ENCODE measurements around the gene HDAC7. TPM values are rescaled to one million over a fixed set of nuclear protein-coding genes. Genes with fewer than 3 reads are reported as not detected.
A peak's percentile ranks its signal among the peaks of the same experiment; 100 is the strongest.

Gene HDAC7
- total RNA-seq, 5 donors from 2014 or later (not counting 1 experiment from before 2014, with no cell fraction given): 142 to 192 (median 165) TPM

- H3K9me3 Mint-ChIP-seq: no peaks in the 10 kb centered on the region
- H3K36me3 Mint-ChIP-seq: no peaks in the 10 kb centered on the region
- Histone ChIP-seq H3K4me3 (ENCODE audit: control insufficient read depth in 1 of 2, extremely low read depth in 1 of 2, low read length in 1 of 2) (no peak overlapping the region), H3K36me3 (ENCODE audit: control insufficient read depth in 2 of 2, extremely low read depth in 1 of 2, insufficient read depth in 1 of 2, low read length in 1 of 2) (no peaks in the 10 kb centered on the region), H3K27ac (ENCODE audit: low read length) (peak overlapping the region; percentile 75), H3K4me1 (ENCODE audit: control insufficient read depth in 1 of 2, extremely low read depth in 1 of 2, insufficient read depth in 2 of 2, low read length in 2 of 2) (peaks cover 70 to 92% of the 10 kb centered on the region in 2 experiments), H3K9me3 (no peaks in the 10 kb centered on the region), H3K27me3 (replicated peaks in 1 of 2; ENCODE audit: control insufficient read depth in 2 of 2, extremely low read depth in 1 of 2, insufficient read depth in 2 of 2, low read length in 1 of 2) (no peaks in the 10 kb centered on the region)
- CTCF ChIA-PET: interaction anchor here (0.6 to 0.9 kb wide), 2 partner anchors 14 to 20 kb away, joined by 3 to 4 read pairs; no protein-coding TSS in a partner anchor
- no peak for DNase-seq
- POLR2A ChIA-PET: no interaction called here
- peak overlapping the region in 1 of 3 donors; percentile 59 for H3K4me3 Mint-ChIP-seq
- peak overlapping the region; percentile 98 to 99 for H3K27ac Mint-ChIP-seq
- 89% methylated on average over 5 of the region's 6 CpGs for WGBS (ENCODE audit: insufficient coverage)
- no peak for ATAC-seq (replicated peaks in 1 of 4)
- peaks cover 90 to 92% (median 90%) of the 10 kb centered on the region in 3 donors for H3K4me1 Mint-ChIP-seq
- no peaks in the 10 kb centered on the region for H3K27me3 Mint-ChIP-seq
Observed at GRCh38 chr12:47825173-47825639, 5.5 kb upstream of the HDAC7 start.

- ChIA-PET POLR2A (interaction anchor here in 1 of 2 donors (0.6 to 1.0 kb wide), 2 partner anchors 8 to 1062 kb away, joined by 5 read pairs; no protein-coding TSS in a partner anchor), CTCF (interaction anchor here (0.8 to 1.3 kb wide), 6 partner anchors 9 to 16 kb away, joined by 3 to 6 read pairs (median 4); no protein-coding TSS in a partner anchor)
- Histone ChIP-seq H3K9me3 (no peaks in the 10 kb centered on the region), H3K27me3 (replicated peaks in 1 of 2; ENCODE audit: control insufficient read depth in 2 of 2, extremely low read depth in 1 of 2, insufficient read depth in 2 of 2, low read length in 1 of 2) (no peaks in the 10 kb centered on the region), H3K27ac (ENCODE audit: low read length) (peak overlapping the region; percentile 75), H3K4me1 (ENCODE audit: control insufficient read depth in 1 of 2, extremely low read depth in 1 of 2, insufficient read depth in 2 of 2, low read length in 2 of 2) (peaks cover 65 to 89% of the 10 kb centered on the region in 2 experiments), H3K4me3 (ENCODE audit: control insufficient read depth in 1 of 2, extremely low read depth in 1 of 2, low read length in 1 of 2) (no peak overlapping the region), H3K36me3 (ENCODE audit: control insufficient read depth in 2 of 2, extremely low read depth in 1 of 2, insufficient read depth in 1 of 2, low read length in 1 of 2) (no peaks in the 10 kb centered on the region)
- no peaks in the 10 kb centered on the region for H3K27me3 Mint-ChIP-seq
- no peaks in the 10 kb centered on the region for H3K9me3 Mint-ChIP-seq
- ATAC-seq (replicated peaks in 1 of 4) (peak in 2 of 4 experiments; percentile 2 to 3), DNase-seq (no peak)
- no CpG with 5 or more reads among the region's 3 CpGs for WGBS (ENCODE audit: insufficient coverage)
- no peaks in the 10 kb centered on the region for H3K36me3 Mint-ChIP-seq
- H3K4me1 Mint-ChIP-seq: peaks cover 90 to 92% (median 90%) of the 10 kb centered on the region in 3 donors
- peak overlapping the region; percentile 98 to 99 for H3K27ac Mint-ChIP-seq
- H3K4me3 Mint-ChIP-seq: peak overlapping the region; percentile 38 to 60 (median 59)
Observed at GRCh38 chr12:47824635-47825034, 4.9 kb upstream of the HDAC7 start.

GRCh38 chr12:47824198-47824597 is 4.5 kb upstream of the HDAC7 start:
- Histone ChIP-seq H3K27me3 (replicated peaks in 1 of 2; ENCODE audit: control insufficient read depth in 2 of 2, extremely low read depth in 1 of 2, insufficient read depth in 2 of 2, low read length in 1 of 2) (no peaks in the 10 kb centered on the region), H3K27ac (ENCODE audit: low read length) (peak overlapping the region; percentile 75), H3K4me3 (ENCODE audit: control insufficient read depth in 1 of 2, extremely low read depth in 1 of 2, low read length in 1 of 2) (no peak overlapping the region), H3K4me1 (ENCODE audit: control insufficient read depth in 1 of 2, extremely low read depth in 1 of 2, insufficient read depth in 2 of 2, low read length in 2 of 2) (peaks cover 61 to 85% of the 10 kb centered on the region in 2 experiments), H3K9me3 (no peaks in the 10 kb centered on the region), H3K36me3 (ENCODE audit: control insufficient read depth in 2 of 2, extremely low read depth in 1 of 2, insufficient read depth in 1 of 2, low read length in 1 of 2) (no peaks in the 10 kb centered on the region)
- WGBS (ENCODE audit: insufficient coverage): 5% methylated on average over 2 of the region's 2 CpGs
- Mint-ChIP-seq H3K4me3 (peak overlapping the region; percentile 40 to 60 (median 59)), H3K27ac (peak overlapping the region; percentile 98 to 99), H3K4me1 (peaks cover 86 to 88% (median 86%) of the 10 kb centered on the region in 3 donors), H3K27me3 (no peaks in the 10 kb centered on the region), H3K9me3 (no peaks in the 10 kb centered on the region), H3K36me3 (no peaks in the 10 kb centered on the region)
- CTCF ChIA-PET: interaction anchor here (0.8 to 1.3 kb wide), 5 partner anchors 9 to 16 kb away, joined by 3 to 6 read pairs (median 4); no protein-coding TSS in a partner anchor
- ATAC-seq (replicated peaks in 1 of 4): peak; percentile 43 to 72 (median 56)
- POLR2A ChIA-PET: interaction anchor here in 1 of 2 donors (0.6 to 1.0 kb wide), 2 partner anchors 9 to 1063 kb away, joined by 5 read pairs; no protein-coding TSS in a partner anchor
- DNase-seq: peak in 26 of 35 experiments; percentile 27 to 75 (median 46)

GRCh38 chr12:47823422-47824086 is 3.9 kb upstream of the HDAC7 start:
- no peaks in the 10 kb centered on the region for H3K27me3 Mint-ChIP-seq
- H3K4me3 ChIP-seq (ENCODE audit: control insufficient read depth in 1 of 2, extremely low read depth in 1 of 2, low read length in 1 of 2): peak overlapping the region in 1 of 2 donors; percentile 25
- no peak for ATAC-seq (replicated peaks in 1 of 4)
- ChIA-PET CTCF (interaction anchor here (1.1 to 1.3 kb wide), 3 partner anchors 10 to 15 kb away, joined by 3 to 5 read pairs (median 4); no protein-coding TSS in a partner anchor), POLR2A (no interaction called here)
- H3K27me3 ChIP-seq (replicated peaks in 1 of 2; ENCODE audit: control insufficient read depth in 2 of 2, extremely low read depth in 1 of 2, insufficient read depth in 2 of 2, low read length in 1 of 2): no peaks in the 10 kb centered on the region
- peak overlapping the region; percentile 98 to 99 for H3K27ac Mint-ChIP-seq
- no peaks in the 10 kb centered on the region for H3K9me3 Mint-ChIP-seq
- H3K27ac ChIP-seq (ENCODE audit: low read length): peak overlapping the region; percentile 75
- no peaks in the 10 kb centered on the region for H3K9me3 ChIP-seq
- WGBS (ENCODE audit: insufficient coverage): 100% methylated on average over 2 of the region's 5 CpGs
- H3K4me3 Mint-ChIP-seq: peak overlapping the region in 2 of 3 donors; percentile 59 to 60
- peaks cover 80 to 82% (median 81%) of the 10 kb centered on the region in 3 donors for H3K4me1 Mint-ChIP-seq
- no peaks in the 10 kb centered on the region for H3K36me3 Mint-ChIP-seq
- no peak for DNase-seq
- no peaks in the 10 kb centered on the region for H3K36me3 ChIP-seq (ENCODE audit: control insufficient read depth in 2 of 2, extremely low read depth in 1 of 2, insufficient read depth in 1 of 2, low read length in 1 of 2)
- peaks cover 57 to 83% of the 10 kb centered on the region in 2 experiments for H3K4me1 ChIP-seq (ENCODE audit: control insufficient read depth in 1 of 2, extremely low read depth in 1 of 2, insufficient read depth in 2 of 2, low read length in 2 of 2)

- H3K4me3 ChIP-seq (ENCODE audit: control insufficient read depth in 1 of 2, extremely low read depth in 1 of 2, low read length in 1 of 2): no peak overlapping the region
- Mint-ChIP-seq H3K36me3 (no peaks in the 10 kb centered on the region), H3K27me3 (no peaks in the 10 kb centered on the region), H3K27ac (peak overlapping the region; percentile 98 to 99), H3K9me3 (no peaks in the 10 kb centered on the region), H3K4me1 (peaks cover 80 to 82% (median 81%) of the 10 kb centered on the region in 3 donors), H3K4me3 (peak overlapping the region in 1 of 3 donors; percentile 59)
- peak overlapping the region; percentile 75 for H3K27ac ChIP-seq (ENCODE audit: low read length)
- no peaks in the 10 kb centered on the region for H3K27me3 ChIP-seq (replicated peaks in 1 of 2; ENCODE audit: control insufficient read depth in 2 of 2, extremely low read depth in 1 of 2, insufficient read depth in 2 of 2, low read length in 1 of 2)
- H3K36me3 ChIP-seq (ENCODE audit: control insufficient read depth in 2 of 2, extremely low read depth in 1 of 2, insufficient read depth in 1 of 2, low read length in 1 of 2): no peaks in the 10 kb centered on the region
- peaks cover 56 to 83% of the 10 kb centered on the region in 2 experiments for H3K4me1 ChIP-seq (ENCODE audit: control insufficient read depth in 1 of 2, extremely low read depth in 1 of 2, insufficient read depth in 2 of 2, low read length in 2 of 2)
- ChIA-PET CTCF (interaction anchor here (0.5 to 1.2 kb wide), 4 partner anchors 11 to 15 kb away, joined by 3 to 5 read pairs (median 3); no protein-coding TSS in a partner anchor), POLR2A (interaction anchor here (0.6 to 0.7 kb wide), 2 partner anchors 11 to 22 kb away, joined by 3 read pairs; no protein-coding TSS in a partner anchor)
- no peak for DNase-seq
- no peaks in the 10 kb centered on the region for H3K9me3 ChIP-seq
- 100% methylated on average over 1 of the region's 3 CpGs for WGBS (ENCODE audit: insufficient coverage)
- no peak for ATAC-seq (replicated peaks in 1 of 4)
Observed at GRCh38 chr12:47822863-47823262, 3.2 kb upstream of the HDAC7 start.

GRCh38 chr12:47822401-47822800 is 2.7 kb upstream of the HDAC7 start:
- 60% methylated on average over 1 of the region's 2 CpGs for WGBS (ENCODE audit: insufficient coverage)
- peak overlapping the region; percentile 75 for H3K27ac ChIP-seq (ENCODE audit: low read length)
- H3K4me1 Mint-ChIP-seq: peaks cover 84 to 85% (median 85%) of the 10 kb centered on the region in 3 donors

More at GRCh38 chr12:47822401-47822800, 2.7 kb upstream of the HDAC7 start:
- H3K27me3 ChIP-seq (replicated peaks in 1 of 2; ENCODE audit: control insufficient read depth in 2 of 2, extremely low read depth in 1 of 2, insufficient read depth in 2 of 2, low read length in 1 of 2): no peaks in the 10 kb centered on the region
- H3K9me3 ChIP-seq: no peaks in the 10 kb centered on the region
- Mint-ChIP-seq H3K27ac (peak overlapping the region; percentile 98 to 99), H3K9me3 (no peaks in the 10 kb centered on the region), H3K36me3 (no peaks in the 10 kb centered on the region), H3K4me3 (no peak overlapping the region), H3K27me3 (no peaks in the 10 kb centered on the region)
- H3K4me3 ChIP-seq (ENCODE audit: control insufficient read depth in 1 of 2, extremely low read depth in 1 of 2, low read length in 1 of 2): no peak overlapping the region
- no peaks in the 10 kb centered on the region for H3K36me3 ChIP-seq (ENCODE audit: control insufficient read depth in 2 of 2, extremely low read depth in 1 of 2, insufficient read depth in 1 of 2, low read length in 1 of 2)
- CTCF ChIA-PET: interaction anchor here (0.5 to 1.2 kb wide), 5 partner anchors 11 to 17 kb away, joined by 3 to 5 read pairs (median 3); no protein-coding TSS in a partner anchor
- DNase-seq: no peak
- no peak for ATAC-seq (replicated peaks in 1 of 4)
- peaks cover 57 to 84% of the 10 kb centered on the region in 2 experiments for H3K4me1 ChIP-seq (ENCODE audit: control insufficient read depth in 1 of 2, extremely low read depth in 1 of 2, insufficient read depth in 2 of 2, low read length in 2 of 2)
- POLR2A ChIA-PET: interaction anchor here (0.6 to 0.7 kb wide), 4 partner anchors 10 to 1559 kb away, joined by 3 read pairs; no protein-coding TSS in a partner anchor
